ENCODE data around the gene SESN3.

Gene SESN3

DNA sequence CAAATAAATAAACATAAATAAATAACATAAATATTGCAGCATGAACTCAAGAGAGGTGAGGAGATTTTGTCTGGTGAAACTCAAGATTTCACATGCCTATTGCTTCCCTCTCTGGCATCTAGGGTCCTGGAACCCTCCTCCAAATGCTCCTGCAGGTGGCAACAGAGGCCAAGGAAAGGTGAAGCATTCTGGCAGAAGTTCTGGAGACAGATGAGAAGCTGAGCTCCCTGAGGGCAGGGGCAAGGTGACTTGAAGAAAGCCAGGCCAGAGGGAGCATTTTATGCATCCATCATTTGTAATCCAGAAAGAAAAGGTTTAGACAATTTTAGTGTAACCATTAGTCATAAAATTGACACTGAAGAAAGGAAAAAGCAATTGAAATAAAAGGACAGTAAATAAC, 76.5 kb downstream of the SESN3 start:
- H3K4me3 ChIP-seq (ENCODE audit: control insufficient read depth, low read depth, low read length): no peak overlapping the region
- DNase-seq (ENCODE audit: low read depth): no peak
- TF ChIP-seq, protein P1, sequence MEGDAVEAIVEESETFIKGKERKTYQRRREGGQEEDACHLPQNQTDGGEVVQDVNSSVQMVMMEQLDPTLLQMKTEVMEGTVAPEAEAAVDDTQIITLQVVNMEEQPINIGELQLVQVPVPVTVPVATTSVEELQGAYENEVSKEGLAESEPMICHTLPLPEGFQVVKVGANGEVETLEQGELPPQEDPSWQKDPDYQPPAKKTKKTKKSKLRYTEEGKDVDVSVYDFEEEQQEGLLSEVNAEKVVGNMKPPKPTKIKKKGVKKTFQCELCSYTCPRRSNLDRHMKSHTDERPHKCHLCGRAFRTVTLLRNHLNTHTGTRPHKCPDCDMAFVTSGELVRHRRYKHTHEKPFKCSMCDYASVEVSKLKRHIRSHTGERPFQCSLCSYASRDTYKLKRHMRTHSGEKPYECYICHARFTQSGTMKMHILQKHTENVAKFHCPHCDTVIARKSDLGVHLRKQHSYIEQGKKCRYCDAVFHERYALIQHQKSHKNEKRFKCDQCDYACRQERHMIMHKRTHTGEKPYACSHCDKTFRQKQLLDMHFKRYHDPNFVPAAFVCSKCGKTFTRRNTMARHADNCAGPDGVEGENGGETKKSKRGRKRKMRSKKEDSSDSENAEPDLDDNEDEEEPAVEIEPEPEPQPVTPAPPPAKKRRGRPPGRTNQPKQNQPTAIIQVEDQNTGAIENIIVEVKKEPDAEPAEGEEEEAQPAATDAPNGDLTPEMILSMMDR (IDR thresholded peaks at IDR 0.05; ENCODE audit: control insufficient read depth, insufficient read depth, low read depth, low read length, missing control alignments): peak; percentile 48

- DNase-seq (ENCODE audit: low read depth): no peak
- TF ChIP-seq, protein P1 (IDR thresholded peaks at IDR 0.05; ENCODE audit: control insufficient read depth, insufficient read depth, low read depth, low read length, missing control alignments): no peak
- no peak overlapping the region for H3K4me3 ChIP-seq (ENCODE audit: control insufficient read depth, low read depth, low read length)
Observed at GRCh38 chr11:95153857-95154246, 77.2 kb downstream of the SESN3 start.

GRCh38 chr11:95152876-95153856, 77.8 kb downstream of the SESN3 start:
- DNase-seq (ENCODE audit: low read depth): no peak
- H3K4me3 ChIP-seq (ENCODE audit: control insufficient read depth, low read depth, low read length): no peak overlapping the region
- TF ChIP-seq, protein P1 (IDR thresholded peaks at IDR 0.05; ENCODE audit: control insufficient read depth, insufficient read depth, low read depth, low read length, missing control alignments): no peak

GRCh38 chr11:95150956-95151684, 79.9 kb downstream of the SESN3 start:
- H3K4me3 ChIP-seq (ENCODE audit: control insufficient read depth, low read depth, low read length): peak overlapping the region; percentile 47
- TF ChIP-seq, protein P1 (IDR thresholded peaks at IDR 0.05; ENCODE audit: control insufficient read depth, insufficient read depth, low read depth, low read length, missing control alignments): peak; percentile 80
- DNase-seq (ENCODE audit: low read depth): peak; percentile 61

DNA sequence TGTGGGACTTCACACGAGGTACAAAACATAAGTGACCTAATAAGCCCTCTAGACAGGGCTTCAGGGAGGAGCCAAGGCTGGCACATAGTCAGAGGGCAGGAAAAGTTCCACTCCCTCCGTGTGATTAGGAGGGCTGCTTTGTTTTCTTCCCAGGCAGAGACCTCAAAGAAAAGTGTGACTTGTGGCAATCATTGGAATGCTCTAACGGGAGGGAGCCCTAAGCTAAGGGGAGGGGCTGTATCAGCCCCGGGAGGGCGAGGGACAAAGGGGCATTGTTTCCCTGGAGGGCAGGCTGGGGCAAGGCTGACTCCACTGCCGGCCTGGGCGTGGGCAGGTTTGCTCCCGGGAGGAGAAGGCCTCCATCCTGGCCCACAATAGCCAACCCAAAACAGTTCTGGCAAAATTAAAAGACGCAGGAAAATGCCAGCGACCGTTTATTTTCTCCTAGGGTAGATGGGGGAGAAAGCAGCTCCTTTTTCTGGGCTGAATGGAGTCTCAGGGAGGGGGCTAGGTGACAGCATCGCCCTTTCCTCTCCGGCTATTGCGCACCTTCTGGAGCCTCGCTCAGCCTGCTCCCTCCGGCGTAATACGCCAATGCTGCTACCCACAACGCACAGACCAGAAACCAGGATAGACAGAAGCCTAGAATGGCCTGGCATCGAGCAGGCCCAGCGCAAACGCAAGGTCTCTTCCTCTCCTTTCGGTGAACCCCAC, 81.2 kb downstream of the SESN3 start:
- DNase-seq (ENCODE audit: low read depth): no peak
- H3K4me3 ChIP-seq (ENCODE audit: control insufficient read depth, low read depth, low read length): no peak overlapping the region
- TF ChIP-seq, protein P1 (IDR thresholded peaks at IDR 0.05; ENCODE audit: control insufficient read depth, insufficient read depth, low read depth, low read length, missing control alignments): no peak

- TF ChIP-seq, protein P1 (IDR thresholded peaks at IDR 0.05; ENCODE audit: control insufficient read depth, insufficient read depth, low read depth, low read length, missing control alignments): no peak
- DNase-seq (ENCODE audit: low read depth): no peak
- H3K4me3 ChIP-seq (ENCODE audit: control insufficient read depth, low read depth, low read length): no peak overlapping the region
Observed at GRCh38 chr11:95148938-95149337, 82.1 kb downstream of the SESN3 start.
